SK-N-SH (cell line): ENCODE measurements around the gene NOXRED1. TPM values are rescaled to one million over a fixed set of nuclear protein-coding genes. Genes with fewer than 3 reads are reported as not detected.

Source experiments
- CTCF ChIA-PET: fragments of 300-600, 350-600 bp; formaldehyde crosslinking; extraction: SDS; loops from one replicate; lab custom pipeline; 2021; lab: Yijun Ruan, JAX
- POLR2A ChIA-PET: fragments of 350-600 bp; sonication (Branson Sonifier 250); formaldehyde crosslinking; extraction: SDS; loops from one replicate; lab custom pipeline; 2020; ENCODE audit warnings: antibody characterized with exemption, inconsistent platforms; lab: Yijun Ruan, JAX
- DNase-seq: peaks from one replicate; pipeline ENCODE4 v3.0.0; 2012
- H2AFZ ChIP-seq: fragments of 200-600 bp; sonication (generic); 2 replicates; pipeline ENCODE4 v1.8.1; 2016; ENCODE audit warnings: antibody characterized with exemption, mild to moderate bottlenecking, low read depth
- H3F3A ChIP-seq: fragments of 200-600 bp; sonication (generic); replicated peaks from 2 replicates; pipeline ENCODE3; 2016; ENCODE audit warnings: antibody characterized with exemption, mild to moderate bottlenecking; ENCODE audit not compliant: insufficient read depth
- H3K27ac ChIP-seq, 2 experiments: fragments of 200-500 bp in 1 of 2; fragments of 200-600 bp in 1 of 2; sonication (Bioruptor generic) in 1 of 2; sonication (generic), shearing (Covaris generic) in 1 of 2; 2 replicates each; pipeline versions ENCODE4 v1.5.1 to v1.6.1; 2014 to 2016; ENCODE audit warnings: low read depth in 2 of 2, inconsistent platforms in 1 of 2, low read length in 1 of 2, mild to moderate bottlenecking in 1 of 2, mixed read lengths in 1 of 2
- H3K27me3 ChIP-seq: fragments of 200-600 bp; sonication (generic), shearing (Covaris generic); 2 replicates; pipeline ENCODE4 v1.6.1; 2016; ENCODE audit warnings: mixed run types; ENCODE audit not compliant: insufficient read depth
- H3K36me3 ChIP-seq, 2 experiments: fragments of 200-500 bp in 1 of 2; fragments of 200-600 bp in 1 of 2; sonication (Bioruptor generic) in 1 of 2; sonication (generic) in 1 of 2; replicated peaks in 1 of 2; 2 replicates each; pipeline versions ENCODE3 to v1.5.1; 2014 to 2016; ENCODE audit warnings: low read length in 1 of 2, mild to moderate bottlenecking in 1 of 2; ENCODE audit not compliant: insufficient read depth in 2 of 2, control insufficient read depth in 1 of 2
- H3K4me1 ChIP-seq, 2 experiments: fragments of 200-500 bp in 1 of 2; fragments of 200-600 bp in 1 of 2; sonication (Bioruptor generic) in 1 of 2; sonication (generic), shearing (Covaris generic) in 1 of 2; 2 replicates each; pipeline versions ENCODE4 v1.5.1 to v1.6.1; 2014 to 2016; ENCODE audit warnings: low read depth in 1 of 2, low read length in 1 of 2, mixed run types in 1 of 2; ENCODE audit not compliant: insufficient read depth in 2 of 2, control insufficient read depth in 1 of 2
- H3K4me2 ChIP-seq: fragments of 200-600 bp; sonication (generic), shearing (Covaris generic); 2 replicates; pipeline ENCODE4 v1.6.1; 2017; ENCODE audit warnings: mixed run types
- H3K4me3 ChIP-seq, 2 experiments: fragments of 200-500 bp in 1 of 2; fragments of 200-600 bp in 1 of 2; sonication (Bioruptor generic) in 1 of 2; sonication (generic), shearing (Covaris generic) in 1 of 2; 2 replicates each; pipeline versions ENCODE4 v1.5.1 to v1.8.1; 2014 to 2016; ENCODE audit warnings: low read depth in 2 of 2, inconsistent platforms in 1 of 2, low read length in 1 of 2, mild to moderate bottlenecking in 1 of 2, mixed read lengths in 1 of 2, moderate library complexity in 1 of 2
- H3K79me2 ChIP-seq: fragments of 200-600 bp; sonication (generic); 2 replicates; pipeline ENCODE4 v1.8.1; 2017; ENCODE audit warnings: mild to moderate bottlenecking; ENCODE audit not compliant: insufficient read depth
- H3K9ac ChIP-seq: fragments of 200-600 bp; sonication (generic); 2 replicates; pipeline ENCODE4 v1.6.1; 2017; ENCODE audit warnings: mixed run types
- H3K9me2 ChIP-seq: fragments of 200-600 bp; sonication (generic); 2 replicates; pipeline ENCODE4 v1.6.1; 2017; ENCODE audit warnings: mixed run types
- H3K9me3 ChIP-seq: fragments of 200-600 bp; sonication (generic); 2 replicates; pipeline ENCODE4 v1.6.1; 2017; ENCODE audit warnings: mixed run types, mild to moderate bottlenecking, moderate library complexity
- H4K20me1 ChIP-seq: fragments of 200-600 bp; sonication (generic); 2 replicates; pipeline ENCODE4 v1.6.1; 2017; ENCODE audit warnings: mild to moderate bottlenecking, mixed run types; ENCODE audit not compliant: insufficient read depth
- CTCF ChIP-seq: fragments of 200-600 bp; sonication (generic); IDR thresholded peaks from 2 replicates; pipeline ENCODE4 v1.6.1; 2017; ENCODE audit warnings: antibody characterized with exemption, mild to moderate bottlenecking, moderate library complexity
- ELF1 ChIP-seq: IDR thresholded peaks from 2 replicates; pipeline ENCODE4 v1.4.0; 2012
- EZH2phosphoT487 ChIP-seq: fragments of 200-600 bp; sonication (generic); IDR thresholded peaks from 2 replicates; pipeline ENCODE4 v1.6.1; 2017; ENCODE audit warnings: low read depth, mixed run types, mild to moderate bottlenecking, antibody characterized with exemption, moderate library complexity, borderline replicate concordance
- FOXJ3 ChIP-seq: sonication (generic); formaldehyde crosslinking; IDR thresholded peaks from 2 replicates; pipeline ENCODE4 v1.5.1; 2020; ENCODE audit warnings: mild to moderate bottlenecking, missing genetic modification reagents
- FOXM1 ChIP-seq: IDR thresholded peaks from 2 replicates; pipeline ENCODE4 v1.4.0; 2012; ENCODE audit warnings: low read depth, mild to moderate bottlenecking
- JUND ChIP-seq: IDR thresholded peaks from 2 replicates; pipeline ENCODE4 v1.4.0; 2012
- MAX ChIP-seq: IDR thresholded peaks from 2 replicates; pipeline ENCODE4 v1.4.0; 2012; ENCODE audit warnings: low read depth
- MEF2A ChIP-seq: IDR thresholded peaks from 2 replicates; pipeline ENCODE4 v1.4.0; 2012; ENCODE audit warnings: low read depth, borderline replicate concordance
- MXI1 ChIP-seq: IDR thresholded peaks from 2 replicates; pipeline ENCODE4 v1.6.1; 2012; ENCODE audit warnings: mild to moderate bottlenecking, low read depth, low read length, improper control_type of control experiment
- NFIC ChIP-seq: IDR thresholded peaks from 2 replicates; pipeline ENCODE4 v1.4.0; 2012; ENCODE audit warnings: borderline replicate concordance
- NRF1 ChIP-seq: IDR thresholded peaks from 2 replicates; pipeline ENCODE4 v1.6.1; 2012; ENCODE audit warnings: low read depth, mild to moderate bottlenecking, low read length
- POLR2AphosphoS5 ChIP-seq: IDR thresholded peaks from 2 replicates; pipeline ENCODE4 v1.6.1; 2012; ENCODE audit warnings: low read depth, low read length
- RAD21 ChIP-seq: IDR thresholded peaks from 2 replicates; pipeline ENCODE4 v1.6.1; 2012; ENCODE audit warnings: mild to moderate bottlenecking, low read length
- REST ChIP-seq: IDR thresholded peaks from 2 replicates; pipeline ENCODE4 v1.6.1; 2012; ENCODE audit warnings: mild to moderate bottlenecking, low read depth, low read length, moderate library complexity
- SMC3 ChIP-seq: IDR thresholded peaks from 2 replicates; pipeline ENCODE4 v1.6.1; 2012; ENCODE audit warnings: low read depth, low read length, improper control_type of control experiment
- TCF12 ChIP-seq: IDR thresholded peaks from 2 replicates; pipeline ENCODE4 v1.4.0; 2012
- USF1 ChIP-seq: IDR thresholded peaks from 2 replicates; pipeline ENCODE4 v1.4.0; 2012; ENCODE audit warnings: low read depth, borderline replicate concordance
- USF2 ChIP-seq: fragments of 150-350 bp; IDR thresholded peaks from 2 replicates; pipeline ENCODE4 v1.6.1; 2017; ENCODE audit warnings: antibody characterized with exemption, low read length, low read depth, borderline replicate concordance
- WGBS: methylation state at CpG from one replicate; pipeline ENCODE4 v1.1.6; 2017; ENCODE audit warnings: low lambda C conversion rate; 5-methylcytosine and 5-hydroxymethylcytosine counted together
- polyA plus RNA-seq, 3 experiments: library from polyadenylated mRNA; depleted of rRNA; stranded (reverse); fragments of >200 nt; gene quantifications; 2 replicates each; pipeline ENCODE4 v1.2.3, GENCODE V29; 2012
- TF ChIP-seq, protein P1 (sequence below): IDR thresholded peaks from 2 replicates; pipeline ENCODE4 v1.4.0; 2012; ENCODE audit warnings: low read depth, borderline replicate concordance

Gene NOXRED1
- polyA plus RNA-seq, 1 of the 3 experiments (the other 2 are of a cell fraction), result 0.21 TPM

DNA sequence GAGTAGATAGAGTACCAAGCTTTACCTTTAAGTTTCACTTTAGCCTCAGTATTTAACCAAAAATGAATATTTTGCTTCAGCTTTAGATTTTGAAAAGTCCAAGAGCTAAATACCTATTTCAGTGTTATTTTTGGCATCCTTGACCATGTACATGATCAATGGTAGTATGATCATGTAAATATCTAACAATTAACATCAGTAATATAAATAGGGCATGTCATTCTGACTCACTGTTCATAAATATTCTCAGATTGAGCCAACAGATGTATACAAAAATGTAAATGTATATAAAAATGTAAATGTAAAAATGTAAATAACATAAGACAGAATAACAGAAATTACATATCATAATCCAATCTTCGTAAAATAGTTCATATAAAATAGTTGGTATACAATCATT is 15.3 kb upstream of the NOXRED1 start:
- 96% methylated on average over 1 of the region's 1 CpG for WGBS
- no peaks in the 10 kb centered on the region for H3K9me3 ChIP-seq
- H2AFZ ChIP-seq, result no peak overlapping the region
- ChIA-PET CTCF (no interaction called here), POLR2A (interaction anchor here (1.1 kb wide), 2 partner anchors 8 to 12 kb away, joined by 3 to 4 read pairs; no protein-coding TSS in a partner anchor)
- no peaks in the 10 kb centered on the region for H3K4me1 ChIP-seq
- H3K4me2 ChIP-seq, result no peak overlapping the region
- TF ChIP-seq EZH2phosphoT487 (no peak), FOXM1 (no peak), NRF1 (no peak), USF1 (no peak), MEF2A (no peak), JUND (no peak), SMC3 (no peak), RAD21 (no peak), ELF1 (no peak), NFIC (no peak), FOXJ3 (CRISPR knock-in tag) (no peak), TCF12 (no peak), MXI1 (no peak), USF2 (no peak), POLR2AphosphoS5 (no peak)
- TF ChIP-seq, protein P1, sequence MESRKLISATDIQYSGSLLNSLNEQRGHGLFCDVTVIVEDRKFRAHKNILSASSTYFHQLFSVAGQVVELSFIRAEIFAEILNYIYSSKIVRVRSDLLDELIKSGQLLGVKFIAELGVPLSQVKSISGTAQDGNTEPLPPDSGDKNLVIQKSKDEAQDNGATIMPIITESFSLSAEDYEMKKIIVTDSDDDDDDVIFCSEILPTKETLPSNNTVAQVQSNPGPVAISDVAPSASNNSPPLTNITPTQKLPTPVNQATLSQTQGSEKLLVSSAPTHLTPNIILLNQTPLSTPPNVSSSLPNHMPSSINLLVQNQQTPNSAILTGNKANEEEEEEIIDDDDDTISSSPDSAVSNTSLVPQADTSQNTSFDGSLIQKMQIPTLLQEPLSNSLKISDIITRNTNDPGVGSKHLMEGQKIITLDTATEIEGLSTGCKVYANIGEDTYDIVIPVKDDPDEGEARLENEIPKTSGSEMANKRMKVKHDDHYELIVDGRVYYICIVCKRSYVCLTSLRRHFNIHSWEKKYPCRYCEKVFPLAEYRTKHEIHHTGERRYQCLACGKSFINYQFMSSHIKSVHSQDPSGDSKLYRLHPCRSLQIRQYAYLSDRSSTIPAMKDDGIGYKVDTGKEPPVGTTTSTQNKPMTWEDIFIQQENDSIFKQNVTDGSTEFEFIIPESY, result no peak
- H4K20me1 ChIP-seq, result no peaks in the 10 kb centered on the region
- H3K27ac ChIP-seq, result no peak overlapping the region
- no peak for DNase-seq
- H3K27me3 ChIP-seq, result no peaks in the 10 kb centered on the region
- H3K4me3 ChIP-seq, result no peak overlapping the region
- H3K9me2 ChIP-seq, result no peaks in the 10 kb centered on the region
- peaks cover 66% of the 10 kb centered on the region in 2 experiments for H3K36me3 ChIP-seq
- peaks cover 14% of the 10 kb centered on the region for H3F3A ChIP-seq
- H3K79me2 ChIP-seq, result no peaks in the 10 kb centered on the region
- no peak overlapping the region for H3K9ac ChIP-seq

- H3K36me3 ChIP-seq, result peaks cover 63 to 71% of the 10 kb centered on the region in 2 experiments
- no peak overlapping the region for H3K4me3 ChIP-seq
- WGBS, result 96% methylated on average over 3 of the region's 3 CpGs
- H3K4me2 ChIP-seq, result no peak overlapping the region
- no peak overlapping the region for H3K27ac ChIP-seq
- DNase-seq, result no peak
- H3K4me1 ChIP-seq, result no peaks in the 10 kb centered on the region
- no peaks in the 10 kb centered on the region for H3K9me3 ChIP-seq
- H3K9me2 ChIP-seq, result no peaks in the 10 kb centered on the region
- no peaks in the 10 kb centered on the region for H3K27me3 ChIP-seq
- ChIA-PET POLR2A (no interaction called here), CTCF (interaction anchor here (1.6 kb wide), 1 partner anchor 23 kb away, joined by 5 read pairs; no protein-coding TSS in a partner anchor)
- no peaks in the 10 kb centered on the region for H3K79me2 ChIP-seq
- H2AFZ ChIP-seq, result no peak overlapping the region
- no peaks in the 10 kb centered on the region for H4K20me1 ChIP-seq
- H3F3A ChIP-seq, result peaks cover 14% of the 10 kb centered on the region
- no peak overlapping the region for H3K9ac ChIP-seq
- TF ChIP-seq REST, result no peak
- TF ChIP-seq MXI1, result no peak
- TF ChIP-seq MAX, result no peak
- no peak for TF ChIP-seq CTCF
These were observed 12.7 kb upstream of the NOXRED1 start for GRCh38 chr14:77436042-77436441.
